Naive thymus-derived CD4-positive, alpha-beta T cell (primary cell): ENCODE measurements around the gene OR10Z1. TPM values are rescaled to one million over a fixed set of nuclear protein-coding genes. Genes with fewer than 3 reads are reported as not detected.

ENCODE experiments used
- ATAC-seq: fragments of 150-1000 bp; cut with Tn5 transposase; 2 replicates; pipeline ENCODE4 v1.10.0; 2021; ENCODE audit warnings: mild to moderate bottlenecking, moderate library complexity
- CTCF ChIA-PET: fragments of 350-600 bp; sonication (Branson Sonifier 250); formaldehyde crosslinking; loops from one replicate; lab custom pipeline; 2021; ENCODE audit warnings: antibody characterized with exemption; lab: Charles Lee
- POLR2A ChIA-PET: fragments of 350-600 bp; sonication (Branson Sonifier 250); formaldehyde crosslinking; loops from one replicate; lab custom pipeline; 2021; ENCODE audit warnings: antibody characterized with exemption, inconsistent platforms; lab: Charles Lee
- DNase-seq, 9 donors: peaks; one replicate each; pipeline versions ENCODE4 v3.0.0 to v3.0.0-alpha.2; 2020 to 2022; ENCODE audit warnings: mixed read lengths in 1 of 9
- H3K27ac ChIP-seq: one replicate; pipeline ENCODE4 v1.7.0; 2013; ENCODE audit warnings: mild to moderate bottlenecking, low read depth, low read length, moderate library complexity
- H3K27me3 ChIP-seq, 2 donors: one replicate each; pipeline ENCODE4 v1.7.0; 2013; ENCODE audit warnings: low read length in 2 of 2, mild to moderate bottlenecking in 2 of 2, moderate library complexity in 2 of 2; ENCODE audit not compliant: control insufficient read depth in 2 of 2, insufficient read depth in 2 of 2
- H3K36me3 ChIP-seq, 3 experiments: 1 replicate in 2 of 3; 2 replicates in 1 of 3; pipeline ENCODE4 v1.7.0; 2013; ENCODE audit warnings: low read length in 3 of 3, mild to moderate bottlenecking in 3 of 3, moderate library complexity in 1 of 3; ENCODE audit not compliant: insufficient read depth in 3 of 3, control insufficient read depth in 2 of 3
- H3K4me1 ChIP-seq, 2 donors: one replicate each; pipeline ENCODE4 v1.7.0; 2013; ENCODE audit warnings: low read length in 2 of 2, mild to moderate bottlenecking in 2 of 2, moderate library complexity in 1 of 2; ENCODE audit not compliant: control insufficient read depth in 2 of 2, insufficient read depth in 2 of 2
- H3K4me3 ChIP-seq: 2 replicates; pipeline ENCODE4 v1.7.0; 2013; ENCODE audit warnings: mild to moderate bottlenecking, low read length
- H3K9me3 ChIP-seq, 3 experiments: 1 replicate in 2 of 3; 2 replicates in 1 of 3; pipeline ENCODE4 v1.7.0; 2013; ENCODE audit warnings: low read length in 3 of 3; ENCODE audit not compliant: control insufficient read depth in 2 of 3
- H3K27ac Mint-ChIP-seq, 9 donors: one replicate each; pipeline ENCODE4 v1.8.0; 2020 to 2022; ENCODE audit warnings: mixed read lengths in 9 of 9, mild to moderate bottlenecking in 8 of 9, moderate library complexity in 5 of 9, inconsistent platforms in 2 of 9
- H3K27me3 Mint-ChIP-seq, 5 donors: one replicate each; pipeline ENCODE4 v1.8.0; 2021 to 2022; ENCODE audit warnings: mixed read lengths in 5 of 5, mild to moderate bottlenecking in 1 of 5
- H3K36me3 Mint-ChIP-seq, 5 donors: one replicate each; pipeline ENCODE4 v1.8.0; 2020 to 2022; ENCODE audit warnings: mixed read lengths in 5 of 5, mild to moderate bottlenecking in 3 of 5, inconsistent platforms in 1 of 5
- H3K4me1 Mint-ChIP-seq, 7 donors: one replicate each; pipeline ENCODE4 v1.8.0; 2020 to 2022; ENCODE audit warnings: mixed read lengths in 7 of 7, mild to moderate bottlenecking in 3 of 7, inconsistent platforms in 1 of 7
- H3K4me3 Mint-ChIP-seq, 10 donors: one replicate each; pipeline ENCODE4 v1.8.0; 2020 to 2022; ENCODE audit warnings: mild to moderate bottlenecking in 10 of 10, mixed read lengths in 10 of 10, moderate library complexity in 6 of 10, inconsistent platforms in 2 of 10
- H3K9me3 Mint-ChIP-seq, 11 donors: one replicate each; pipeline ENCODE4 v1.8.0; 2020 to 2022; ENCODE audit warnings: mixed read lengths in 11 of 11, mild to moderate bottlenecking in 4 of 11, inconsistent platforms in 1 of 11, moderate library complexity in 1 of 11
- intact Hi-C, 2 donors: fragments of 100-400 bp; cut with micrococcal nuclease; formaldehyde crosslinking; loops; one replicate each; pipeline ENCODE4 v1.15.1; 2023
- polyA plus RNA-seq, 2 donors: library from polyadenylated mRNA; unstranded; fragments of 300-500 nt; fragmentation: Illumina TruSeq; gene quantifications; one replicate each; pipeline ENCODE4 v1.2.3, GENCODE V29; 2021
- total RNA-seq, 6 experiments: library from RNA in 5 of 6; stranded (reverse) in 5 of 6; gene quantifications; 1 replicate in 5 of 6; 2 replicates in 1 of 6; pipeline ENCODE4 v1.2.3 and lab custom pipeline; 2021 to 2026

OR10Z1 gene
- total and polyA plus RNA-seq, 7 experiments from 2014 or later, result not detected

DNA sequence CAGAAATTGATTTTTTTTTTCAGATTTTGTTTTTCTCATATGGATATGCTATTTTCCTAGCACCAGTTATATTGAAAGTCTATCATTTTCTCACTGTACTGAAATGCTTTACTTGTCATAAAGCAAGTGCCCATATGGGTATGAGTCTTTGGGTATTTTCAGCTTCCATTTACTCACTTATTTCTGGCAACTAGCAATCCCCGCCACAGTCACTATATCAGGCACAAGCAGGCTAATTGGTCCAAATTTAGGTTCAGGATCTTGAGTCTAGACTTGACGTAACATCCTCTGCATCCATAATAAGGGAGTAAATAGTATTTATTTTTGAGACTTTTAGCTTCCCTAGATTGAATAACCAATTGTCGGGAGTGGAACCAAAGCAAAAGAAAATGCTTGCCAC, 27.5 kb upstream of the OR10Z1 start:
- POLR2A ChIA-PET, result no interaction called here
- H3K27me3 Mint-ChIP-seq, result peaks cover 0 to 18% (median 15%) of the 10 kb centered on the region in 5 donors
- H3K9me3 ChIP-seq, result no peaks in the 10 kb centered on the region
- CTCF ChIA-PET, result no interaction called here
- ATAC-seq (no peak), DNase-seq (no peak)
- no peaks in the 10 kb centered on the region for H3K36me3 ChIP-seq
- no peaks in the 10 kb centered on the region for H3K27me3 ChIP-seq
- no peaks in the 10 kb centered on the region for H3K36me3 Mint-ChIP-seq
- H3K4me1 Mint-ChIP-seq, result peaks cover 0 to 2% (median 0%) of the 10 kb centered on the region in 7 donors
- intact Hi-C loops, result no loop called here
- no peak overlapping the region for H3K27ac Mint-ChIP-seq
- no peak overlapping the region for H3K27ac ChIP-seq
- H3K4me3 ChIP-seq, result no peak overlapping the region
- H3K9me3 Mint-ChIP-seq, result no peaks in the 10 kb centered on the region
- no peak overlapping the region for H3K4me3 Mint-ChIP-seq
- no peaks in the 10 kb centered on the region for H3K4me1 ChIP-seq

DNA sequence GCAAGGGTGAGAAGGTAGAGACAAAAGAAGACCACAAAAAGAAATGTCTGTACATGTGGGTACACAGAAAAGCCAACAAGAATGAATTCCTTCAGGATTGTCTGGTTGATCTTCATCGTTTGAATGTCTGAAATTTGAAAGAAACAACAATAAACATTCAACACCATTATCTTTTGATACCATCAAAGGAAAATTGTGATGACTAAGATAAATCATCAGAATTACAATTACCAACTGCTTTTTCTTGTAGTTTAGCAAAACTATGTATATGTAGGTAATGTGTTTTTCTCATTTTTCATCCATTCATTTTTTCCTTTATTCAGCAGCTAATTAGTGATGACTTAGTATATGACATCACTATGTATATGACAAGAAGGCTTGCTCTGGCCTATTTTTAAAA, 25.3 kb upstream of the OR10Z1 start, which contains the start of gene OR10X1:
TSS of gene OR10X1 (minus strand) at position 167 of the 400 bp plus-strand sequence. CDS start at position 167, 0 bp downstream.
- no peaks in the 10 kb centered on the region for H3K4me1 Mint-ChIP-seq
- H3K36me3 ChIP-seq, result no peaks in the 10 kb centered on the region
- no peak within 1 kb of the TSS for H3K27ac Mint-ChIP-seq
- no peaks in the 10 kb centered on the region for H3K27me3 ChIP-seq
- H3K9me3 Mint-ChIP-seq, result peaks cover 0 to 1% (median 0%) of the 10 kb centered on the region in 11 donors
- H3K36me3 Mint-ChIP-seq, result no peaks in the 10 kb centered on the region
- H3K4me1 ChIP-seq, result no peaks in the 10 kb centered on the region
- ATAC-seq (no peak), DNase-seq (no peak)
- H3K27ac ChIP-seq, result no peak within 1 kb of the TSS
- intact Hi-C loops, result no loop called here
- H3K9me3 ChIP-seq, result no peaks in the 10 kb centered on the region
- peaks cover 0 to 25% (median 23%) of the 10 kb centered on the region in 5 donors for H3K27me3 Mint-ChIP-seq
- H3K4me3 ChIP-seq, result no peak within 1 kb of the TSS
- ChIA-PET POLR2A (interaction anchor here (0.6 kb wide), 1 partner anchor 107 kb away, joined by 3 read pairs; no protein-coding TSS in a partner anchor), CTCF (no interaction called here)
- no peak within 1 kb of the TSS for H3K4me3 Mint-ChIP-seq

DNA sequence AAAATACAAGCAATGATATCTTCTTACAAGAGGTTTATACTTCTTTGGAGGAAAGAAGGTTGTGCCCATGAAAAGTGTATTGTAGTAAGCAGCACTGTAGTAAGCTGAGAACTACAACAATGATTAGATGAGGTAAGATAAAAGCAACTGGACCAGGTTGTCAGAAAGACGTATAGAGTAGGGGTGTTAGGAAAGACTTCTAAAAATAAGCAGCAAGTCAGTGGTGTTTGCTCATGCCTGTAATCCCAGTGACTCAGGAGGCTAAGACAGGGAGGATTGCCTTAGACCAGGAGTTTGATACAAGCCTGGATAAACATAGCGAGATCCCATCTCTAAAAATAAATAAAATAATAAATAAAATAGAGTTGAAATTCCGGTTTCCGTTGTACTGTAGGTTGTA, 21.1 kb upstream of the OR10Z1 start:
- H3K4me1 Mint-ChIP-seq, result no peaks in the 10 kb centered on the region
- CTCF ChIA-PET, result no interaction called here

DNA sequence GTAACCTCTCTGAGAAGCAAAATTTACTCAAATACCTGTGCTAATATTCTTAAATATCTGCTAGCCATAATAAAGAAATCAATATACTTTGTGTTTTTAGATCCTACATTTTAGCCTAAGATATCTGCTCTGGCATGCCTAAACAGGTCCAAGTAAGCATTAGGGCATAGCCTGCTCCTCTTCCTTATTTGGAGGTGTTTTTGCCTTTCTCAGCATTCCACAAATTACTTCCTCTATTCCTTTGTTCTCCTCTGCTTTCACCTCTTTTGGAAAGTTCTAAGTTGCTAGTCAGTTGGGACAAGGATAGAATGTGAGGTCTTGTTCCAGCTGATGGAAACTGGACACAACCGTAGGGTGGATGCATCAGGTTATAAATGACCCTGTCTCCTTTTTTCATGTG, 18.1 kb upstream of the OR10Z1 start:
- no peak overlapping the region for H3K27ac Mint-ChIP-seq
- Histone ChIP-seq H3K9me3 (no peaks in the 10 kb centered on the region), H3K4me3 (no peak overlapping the region), H3K27ac (no peak overlapping the region), H3K27me3 (no peaks in the 10 kb centered on the region), H3K36me3 (no peaks in the 10 kb centered on the region), H3K4me1 (no peaks in the 10 kb centered on the region)
- CTCF ChIA-PET, result no interaction called here
- DNase-seq (no peak), ATAC-seq (no peak)
- peaks cover 0 to 45% (median 18%) of the 10 kb centered on the region in 5 donors for H3K27me3 Mint-ChIP-seq
- peaks cover 0 to 11% (median 4%) of the 10 kb centered on the region in 11 donors for H3K9me3 Mint-ChIP-seq
- intact Hi-C loops, result no loop called here
- peaks cover 0 to 4% (median 0%) of the 10 kb centered on the region in 5 donors for H3K36me3 Mint-ChIP-seq
- H3K4me3 Mint-ChIP-seq, result no peak overlapping the region
- no peaks in the 10 kb centered on the region for H3K4me1 Mint-ChIP-seq
- POLR2A ChIA-PET, result no interaction called here

More for the DNA sequence above, 21.1 kb upstream of the OR10Z1 start:
- Mint-ChIP-seq H3K27me3 (peaks cover 0 to 27% (median 19%) of the 10 kb centered on the region in 5 donors), H3K9me3 (peaks cover 0 to 11% (median 3%) of the 10 kb centered on the region in 11 donors), H3K27ac (no peak overlapping the region), H3K4me3 (no peak overlapping the region), H3K36me3 (peaks cover 0 to 4% (median 0%) of the 10 kb centered on the region in 5 donors)
- H3K36me3 ChIP-seq, result no peaks in the 10 kb centered on the region
- H3K4me3 ChIP-seq, result no peak overlapping the region
- no peak for DNase-seq
- intact Hi-C loops, result no loop called here
- H3K27me3 ChIP-seq, result no peaks in the 10 kb centered on the region
- H3K27ac ChIP-seq, result no peak overlapping the region
- no peaks in the 10 kb centered on the region for H3K4me1 ChIP-seq
- POLR2A ChIA-PET, result no interaction called here
- H3K9me3 ChIP-seq, result no peaks in the 10 kb centered on the region
- ATAC-seq, result no peak

DNA sequence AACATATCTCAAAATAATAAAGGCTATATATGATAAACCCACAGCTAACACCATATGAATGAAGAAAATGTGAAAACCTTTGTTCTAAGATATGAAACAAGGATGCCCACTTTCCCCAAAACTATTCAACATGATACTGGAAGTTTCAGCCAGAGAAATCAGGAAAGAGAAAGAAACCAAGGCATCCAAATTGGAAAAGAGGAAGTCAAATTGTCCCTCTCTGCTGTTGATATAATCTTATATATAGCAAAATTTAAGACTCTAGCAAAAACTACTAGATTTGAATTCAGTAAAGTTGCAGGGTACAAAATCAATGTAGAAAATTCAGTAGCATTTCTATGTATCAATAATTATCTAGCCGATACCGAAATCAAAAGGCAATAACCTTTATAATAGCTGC, 4.3 kb upstream of the OR10Z1 start:
- H3K4me3 Mint-ChIP-seq, result no peak overlapping the region
- H3K36me3 Mint-ChIP-seq, result peaks cover 0 to 7% (median 4%) of the 10 kb centered on the region in 5 donors
- peaks cover 9 to 44% (median 21%) of the 10 kb centered on the region in 11 donors for H3K9me3 Mint-ChIP-seq
- no peak overlapping the region for H3K27ac Mint-ChIP-seq
- ATAC-seq (no peak), DNase-seq (no peak)
- Histone ChIP-seq H3K4me3 (no peak overlapping the region), H3K4me1 (no peaks in the 10 kb centered on the region), H3K36me3 (no peaks in the 10 kb centered on the region), H3K27me3 (no peaks in the 10 kb centered on the region), H3K27ac (no peak overlapping the region), H3K9me3 (peaks cover 0 to 19% (median 0%) of the 10 kb centered on the region in 3 experiments)
- intact Hi-C loops, result no loop called here
- peaks cover 0 to 31% (median 10%) of the 10 kb centered on the region in 5 donors for H3K27me3 Mint-ChIP-seq
- ChIA-PET CTCF (no interaction called here), POLR2A (no interaction called here)
- H3K4me1 Mint-ChIP-seq, result no peaks in the 10 kb centered on the region

DNA sequence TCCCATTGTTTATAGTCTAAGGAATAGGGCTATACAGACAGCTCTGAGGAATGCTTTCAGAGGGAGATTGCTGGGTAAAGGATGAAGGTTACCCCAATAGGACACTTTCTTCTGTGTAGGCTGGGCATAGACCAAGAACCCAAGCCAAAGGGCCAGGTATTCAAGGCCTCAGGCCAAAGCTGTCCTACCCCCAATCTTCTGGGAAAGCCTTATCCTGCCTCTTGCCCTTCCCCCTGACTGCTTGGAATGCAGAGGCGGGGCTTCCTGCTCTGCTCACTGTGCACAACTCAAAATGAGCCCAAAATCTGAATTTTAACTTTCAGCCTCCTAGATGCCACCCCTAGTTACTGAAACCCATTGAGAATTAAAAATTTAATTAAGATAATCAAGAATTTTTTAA, 2.2 kb downstream of the OR10Z1 start:
- Histone ChIP-seq H3K4me1 (no peaks in the 10 kb centered on the region), H3K27ac (no peak overlapping the region), H3K4me3 (no peak overlapping the region), H3K36me3 (no peaks in the 10 kb centered on the region), H3K27me3 (no peaks in the 10 kb centered on the region), H3K9me3 (no peaks in the 10 kb centered on the region)
- peaks cover 0 to 3% (median 0%) of the 10 kb centered on the region in 11 donors for H3K9me3 Mint-ChIP-seq
- H3K27ac Mint-ChIP-seq, result no peak overlapping the region
- DNase-seq (no peak), ATAC-seq (no peak)
- H3K36me3 Mint-ChIP-seq, result peaks cover 0 to 3% (median 0%) of the 10 kb centered on the region in 5 donors
- POLR2A ChIA-PET, result interaction anchor here (0.7 kb wide), 1 partner anchor 451 kb away, joined by 4 read pairs; no protein-coding TSS in a partner anchor
- H3K4me3 Mint-ChIP-seq, result no peak overlapping the region
- CTCF ChIA-PET, result no interaction called here
- H3K4me1 Mint-ChIP-seq, result peaks cover 0 to 3% (median 0%) of the 10 kb centered on the region in 7 donors
- peaks cover 0 to 10% (median 4%) of the 10 kb centered on the region in 5 donors for H3K27me3 Mint-ChIP-seq
- intact Hi-C loops, result no loop called here

DNA sequence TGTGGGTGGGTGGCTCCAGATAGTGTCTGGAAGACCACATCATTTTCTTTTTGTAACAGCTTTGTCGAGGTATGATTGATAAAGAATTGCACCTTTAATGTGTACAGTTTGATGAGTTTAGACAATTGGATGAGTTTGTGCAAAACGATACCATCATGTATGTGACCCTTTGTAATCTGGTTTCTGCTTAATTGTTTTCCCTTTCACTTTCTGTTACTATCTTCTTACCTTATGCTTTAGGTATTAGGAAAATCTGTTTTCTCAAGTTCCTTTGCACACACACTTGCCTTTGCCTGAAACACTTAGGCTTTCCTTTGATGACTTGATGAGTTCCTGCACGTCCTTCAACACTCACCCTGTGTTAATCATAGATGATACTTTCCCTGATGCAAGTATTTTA, 6.8 kb downstream of the OR10Z1 start:
- H3K27me3 Mint-ChIP-seq, result peaks cover 2 to 17% (median 8%) of the 10 kb centered on the region in 5 donors
- H3K36me3 Mint-ChIP-seq, result peaks cover 0 to 3% (median 0%) of the 10 kb centered on the region in 5 donors
- no peaks in the 10 kb centered on the region for H3K9me3 ChIP-seq

More for the DNA sequence above, 6.8 kb downstream of the OR10Z1 start:
- DNase-seq (no peak), ATAC-seq (no peak)
- H3K27ac Mint-ChIP-seq, result no peak overlapping the region
- H3K27me3 ChIP-seq, result no peaks in the 10 kb centered on the region
- CTCF ChIA-PET, result no interaction called here
- H3K4me3 Mint-ChIP-seq, result no peak overlapping the region
- POLR2A ChIA-PET, result no interaction called here
- peaks cover 0 to 3% (median 0%) of the 10 kb centered on the region in 7 donors for H3K4me1 Mint-ChIP-seq
- no peak overlapping the region for H3K4me3 ChIP-seq
- no peaks in the 10 kb centered on the region for H3K36me3 ChIP-seq
- peaks cover 0 to under 1% (median 0%) of the 10 kb centered on the region in 11 donors for H3K9me3 Mint-ChIP-seq
- no peaks in the 10 kb centered on the region for H3K4me1 ChIP-seq
- H3K27ac ChIP-seq, result no peak overlapping the region
- intact Hi-C loops, result no loop called here
